HEK293 (cell line): ENCODE results near the gene GTF2A1L.

Experiments used
- ATF2 ChIP-seq: fragments of 450-650 bp; formaldehyde crosslinking; IDR thresholded peaks from 2 replicates; pipeline ENCODE4 v1.5.1; 2016; ENCODE audit warnings: missing biosample characterization, missing genetic modification characterization, low read depth
- CTCF ChIP-seq: fragments of 450-650 bp; formaldehyde crosslinking; IDR thresholded peaks from 2 replicates; pipeline ENCODE4 v1.5.1; 2016; ENCODE audit warnings: missing biosample characterization, missing genetic modification characterization
- KLF10 ChIP-seq: fragments of 450-650 bp; IDR thresholded peaks from 2 replicates; pipeline ENCODE4 v1.5.1; 2018; ENCODE audit warnings: missing biosample characterization, mild to moderate bottlenecking, missing genetic modification characterization
- ZBTB1 ChIP-seq: fragments of 450-650 bp; formaldehyde crosslinking; IDR thresholded peaks from 2 replicates; pipeline ENCODE4 v1.5.1; 2016; ENCODE audit warnings: missing biosample characterization, missing genetic modification characterization
- ZNF335 ChIP-seq: fragments of 450-650 bp; formaldehyde crosslinking; conservative IDR thresholded peaks from 2 replicates; pipeline ENCODE4 v1.5.1; 2016; ENCODE audit warnings: missing biosample characterization, missing genetic modification characterization
- ZNF423 ChIP-seq: fragments of 450-650 bp; formaldehyde crosslinking; IDR thresholded peaks from 2 replicates; pipeline ENCODE4 v1.5.1; 2016; ENCODE audit warnings: missing biosample characterization, missing genetic modification characterization
- ZNF777 ChIP-seq: fragments of 450-650 bp; formaldehyde crosslinking; IDR thresholded peaks from 2 replicates; pipeline ENCODE4 v1.5.1; 2017; ENCODE audit warnings: missing biosample characterization, missing genetic modification characterization, borderline replicate concordance

GRCh38 chr2:48728295-48728694 lies 110.6 kb downstream of the GTF2A1L start:
- TF ChIP-seq CTCF (tag by site-specific recombination), result no peak
- no peak for TF ChIP-seq KLF10 (tag by site-specific recombination)
- TF ChIP-seq ZNF777, result no peak
- no peak for TF ChIP-seq ATF2 (tag by site-specific recombination)
- TF ChIP-seq ZNF335 (tag by site-specific recombination), result no peak
- TF ChIP-seq ZNF423, result no peak
- no peak for TF ChIP-seq ZBTB1 (tag by site-specific recombination)
